Left kidney (tissue), 1 donor: Measurements from ENCODE around the gene CD55. TPM values are rescaled to one million over a fixed set of nuclear protein-coding genes. Genes with fewer than 3 reads are reported as not detected.

Experiments
- polyA plus RNA-seq: library from polyadenylated mRNA; unstranded; fragments of 120-200 nt; gene quantifications from one replicate; pipeline ENCODE4 v1.2.1, GENCODE V29; 2013; ENCODE audit not compliant: insufficient read length

The CD55 gene
- polyA plus RNA-seq, 1 donor = 50.5 TPM

Other genes starting within 250 kb of the CD55 start
- 0.50 TPM for gene C4BPB, start 232.8 kb upstream of the CD55 start, polyA plus RNA-seq
- 0.52 TPM for gene C4BPA, start 217.4 kb upstream of the CD55 start, polyA plus RNA-seq
- gene CR2, start 132.7 kb downstream of the CD55 start, polyA plus RNA-seq = 1.1 TPM
- 18.6 TPM for gene CR1, start 174.5 kb downstream of the CD55 start, polyA plus RNA-seq